HCEC 1CT (cell line): Measurements from ENCODE around the gene SHROOM4.

ENCODE experiments used
- DNase-seq: peaks from one replicate; pipeline ENCODE4 v3.0.0-alpha.2; 2017

SHROOM4 gene

DNA sequence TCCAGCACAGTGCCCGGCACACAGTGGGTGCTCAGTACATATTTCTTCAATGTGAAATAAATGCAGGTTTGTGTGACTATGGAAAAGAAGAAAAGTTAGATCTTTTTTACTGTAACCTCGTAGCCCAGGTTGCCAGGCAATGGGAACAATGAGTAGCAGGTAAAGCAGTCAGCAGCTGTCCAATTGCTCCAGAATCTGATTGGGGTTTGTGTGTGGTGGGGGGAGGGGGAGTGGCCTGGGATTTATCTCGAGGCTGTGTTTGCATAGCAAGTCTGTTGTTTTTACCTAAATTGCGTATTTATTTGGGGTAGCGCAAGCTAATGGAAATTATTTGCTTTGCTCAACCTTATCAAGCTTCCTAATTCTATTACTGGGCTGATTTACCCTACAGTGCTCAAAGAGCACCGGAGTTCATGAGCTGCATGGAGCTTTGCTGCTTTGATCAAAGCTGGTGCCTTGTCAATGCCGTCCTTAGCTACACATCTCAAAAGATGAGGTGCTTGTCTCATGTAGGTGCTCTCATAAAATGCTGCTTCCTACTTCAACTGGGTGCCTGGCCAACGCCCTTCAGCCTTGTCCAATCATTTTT is 198.3 kb downstream of the SHROOM4 start:
- no peak for DNase-seq

DNA sequence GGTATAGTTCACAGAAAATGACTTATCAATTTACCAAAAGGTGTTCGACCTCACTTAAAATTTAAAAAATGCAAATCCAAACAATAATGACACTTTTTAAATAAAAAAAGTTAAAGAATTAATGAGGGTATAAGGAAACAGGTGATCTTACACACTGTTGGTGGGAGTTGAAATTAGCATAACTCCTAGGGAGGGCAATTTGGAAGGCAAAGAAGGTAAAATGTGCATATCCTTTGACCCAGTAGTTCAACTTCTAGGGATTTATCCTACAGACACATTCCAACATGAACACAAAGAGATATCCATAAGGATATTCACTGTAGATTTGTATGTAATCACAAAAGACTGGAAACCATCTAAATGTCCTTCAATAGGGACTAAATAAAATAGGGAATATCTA is 199.5 kb downstream of the SHROOM4 start:
- DNase-seq, result no peak

DNA sequence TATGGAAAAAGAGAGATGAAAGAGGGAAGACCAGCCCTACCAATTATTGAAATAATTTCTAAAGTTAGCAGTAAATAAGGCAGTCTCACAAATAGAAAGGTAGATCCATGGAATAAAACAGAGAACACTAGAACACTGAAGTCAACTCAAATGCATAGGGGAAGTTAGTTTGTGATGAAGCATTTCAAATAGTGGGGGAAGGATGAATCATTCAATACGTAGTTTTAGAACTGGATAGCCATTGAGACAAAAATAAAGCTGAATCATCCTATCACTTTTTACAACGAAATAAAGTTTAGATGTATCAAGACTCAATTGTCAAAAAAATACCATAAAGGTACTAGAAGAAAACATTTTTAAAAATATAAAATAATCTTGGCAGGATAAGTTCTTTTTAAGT is 200.1 kb downstream of the SHROOM4 start:
- no peak for DNase-seq

DNA sequence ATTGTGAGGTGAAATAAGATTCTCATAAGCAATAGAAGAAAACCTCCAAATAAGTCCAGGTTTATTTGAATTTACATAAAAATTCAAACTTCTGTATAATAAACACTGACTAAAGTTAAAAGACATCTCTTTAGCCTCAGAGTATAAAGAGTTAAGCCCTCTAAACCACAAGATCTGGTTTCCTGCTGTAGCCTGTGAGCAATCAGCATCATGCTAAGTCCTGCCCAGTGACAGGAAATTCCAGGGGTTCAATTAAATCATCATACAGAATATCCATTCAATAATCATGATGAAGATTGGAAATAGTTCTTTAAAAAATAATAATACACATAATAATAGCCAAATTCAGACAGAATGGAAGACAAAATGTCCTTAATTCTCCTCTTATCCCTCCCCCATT is 204.2 kb downstream of the SHROOM4 start:
- no peak for DNase-seq

DNA sequence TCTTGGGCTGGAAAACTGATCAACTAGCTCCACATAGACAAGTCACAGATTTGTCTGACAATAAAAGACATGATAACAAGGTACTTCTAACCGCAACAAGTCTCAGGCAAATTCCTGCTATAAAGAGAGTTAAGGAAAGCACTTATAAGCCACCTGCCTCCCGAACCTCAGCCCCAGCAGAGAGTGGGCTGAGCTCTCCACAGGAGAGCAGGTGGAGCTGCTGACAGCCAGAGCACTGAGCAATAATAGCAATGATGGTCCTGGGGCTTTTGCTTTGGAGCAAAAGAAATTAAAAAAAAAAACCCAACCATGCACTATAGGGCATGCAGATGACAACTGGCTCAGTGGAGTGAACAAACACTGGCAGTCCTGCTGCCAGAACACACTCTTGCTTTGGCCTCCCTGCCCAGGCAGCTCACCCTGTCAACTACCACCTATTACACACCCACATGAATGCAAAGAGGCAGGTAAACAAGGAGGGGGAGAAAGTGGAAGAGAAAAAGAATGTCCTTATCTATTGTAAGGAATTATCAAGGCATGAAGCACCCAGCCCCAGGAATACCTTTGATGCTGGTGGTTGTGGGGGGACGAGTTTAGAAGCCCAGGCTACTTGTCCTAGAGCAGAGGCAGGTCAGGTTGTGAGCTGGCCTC is 207.6 kb downstream of the SHROOM4 start:
- DNase-seq, result no peak

DNA sequence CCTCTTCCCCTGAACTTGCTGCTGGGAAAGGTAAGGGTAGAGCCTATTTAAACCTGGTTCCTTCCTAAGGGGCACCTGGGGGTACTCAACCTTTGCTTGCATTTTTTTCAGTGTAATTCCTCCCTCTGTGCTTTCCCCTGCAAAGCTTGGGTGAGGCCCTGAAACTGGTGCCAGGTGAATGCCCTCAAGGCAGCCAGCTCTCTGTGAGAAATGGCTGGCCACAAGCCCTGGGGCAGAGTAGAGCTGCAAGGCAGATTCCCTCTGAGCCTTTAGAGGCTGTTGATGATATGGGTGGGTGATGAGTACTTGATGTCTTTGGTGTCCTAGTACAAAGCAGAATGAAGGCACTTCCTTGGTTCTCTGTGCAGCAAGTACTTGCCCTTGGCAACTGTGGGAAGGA is 217.9 kb downstream of the SHROOM4 start:
- no peak for DNase-seq

DNA sequence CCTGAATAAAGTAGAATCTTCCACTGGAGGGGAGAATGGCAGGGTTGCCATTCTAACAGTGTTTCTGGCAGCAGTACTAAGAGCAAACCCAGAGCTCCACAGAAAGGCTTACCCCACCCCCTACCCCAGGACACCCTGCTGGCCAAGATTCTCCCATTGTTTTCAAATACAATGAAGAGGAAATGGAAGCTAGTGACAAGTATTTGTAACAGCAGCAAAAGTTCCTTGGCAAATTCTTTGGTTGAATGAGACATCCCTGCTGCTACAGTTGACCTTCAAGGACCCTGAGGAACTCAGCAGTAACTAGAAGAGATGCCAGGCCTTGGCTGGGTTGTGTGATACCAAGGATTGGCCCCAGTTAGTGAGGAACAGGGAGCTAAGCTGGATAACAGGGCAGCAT is 219.2 kb downstream of the SHROOM4 start:
- DNase-seq, result no peak

DNA sequence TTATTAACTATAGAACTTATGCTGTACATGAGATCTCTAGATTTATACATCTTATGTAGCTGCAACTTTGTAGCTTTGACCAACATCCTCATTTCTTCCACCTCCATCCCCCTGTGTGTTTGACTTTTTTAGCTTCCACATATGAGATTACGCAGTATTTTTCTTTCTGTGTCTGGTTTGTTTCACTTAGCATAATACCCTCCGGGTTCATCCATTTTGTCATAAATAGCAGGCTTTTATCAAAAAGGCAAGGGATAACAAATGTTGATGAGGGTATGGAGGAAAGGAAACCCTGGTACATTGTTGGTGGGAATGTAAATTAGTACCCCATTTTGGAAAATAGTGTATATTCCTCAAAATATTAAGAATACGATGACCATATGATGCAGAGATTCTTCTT is 227.0 kb downstream of the SHROOM4 start:
- DNase-seq, result no peak

DNA sequence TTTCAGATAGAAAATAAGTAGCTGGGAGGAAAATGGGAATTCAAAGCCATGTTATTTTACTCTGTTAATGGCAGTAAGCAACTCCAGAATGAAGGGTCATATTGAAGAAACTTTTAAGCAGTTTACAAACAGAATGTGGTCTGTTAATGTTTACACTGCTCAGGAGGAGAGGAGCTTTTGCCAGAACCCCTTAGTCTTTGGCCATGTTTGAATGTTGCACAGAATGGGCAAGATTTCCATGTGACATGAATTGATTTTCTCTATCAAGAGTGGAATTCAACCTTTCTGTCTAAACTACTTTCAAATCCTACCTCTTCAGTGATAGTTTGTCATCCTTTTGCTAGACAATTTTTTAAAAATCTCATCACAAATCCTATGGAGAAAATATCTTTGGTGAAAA is 227.6 kb downstream of the SHROOM4 start:
- DNase-seq, result no peak

DNA sequence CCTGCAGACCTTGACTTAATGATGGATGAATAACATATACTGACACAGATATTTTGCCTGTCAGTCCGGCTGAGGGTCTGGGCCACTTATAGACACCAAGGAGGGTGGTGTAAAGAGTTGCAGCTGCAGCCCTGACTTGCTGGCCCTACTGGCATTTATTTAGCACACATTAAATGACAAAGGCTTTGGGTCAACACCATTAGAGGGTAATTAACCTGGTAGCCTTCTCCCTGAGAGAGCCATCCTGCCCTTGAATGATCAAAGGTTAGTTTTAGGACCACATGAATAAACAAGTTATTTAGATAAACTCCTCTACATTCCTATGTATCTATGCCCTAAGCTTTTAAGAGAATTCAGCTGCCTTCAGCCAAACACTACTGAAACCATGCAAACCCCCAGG is 232.6 kb downstream of the SHROOM4 start:
- no peak for DNase-seq

DNA sequence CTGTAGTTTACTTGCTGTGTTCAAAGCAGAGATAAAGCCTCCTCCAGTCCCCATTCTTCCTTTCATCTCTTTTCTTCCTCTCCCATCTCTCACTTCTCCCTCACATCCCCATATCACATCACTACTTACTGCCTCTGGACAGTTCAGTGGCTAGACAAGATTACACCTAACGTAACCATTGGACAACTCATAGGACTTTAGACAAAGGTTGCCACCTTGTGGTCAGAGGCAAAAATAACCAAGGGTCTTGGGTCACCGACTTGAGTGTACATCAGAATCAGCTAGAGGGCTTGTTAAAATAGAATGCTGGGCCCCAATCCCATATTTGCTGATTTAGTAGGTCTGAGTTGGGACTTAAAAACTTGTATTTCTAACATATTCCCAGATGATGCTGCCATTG is 234.0 kb downstream of the SHROOM4 start:
- peak; percentile 11 for DNase-seq

DNA sequence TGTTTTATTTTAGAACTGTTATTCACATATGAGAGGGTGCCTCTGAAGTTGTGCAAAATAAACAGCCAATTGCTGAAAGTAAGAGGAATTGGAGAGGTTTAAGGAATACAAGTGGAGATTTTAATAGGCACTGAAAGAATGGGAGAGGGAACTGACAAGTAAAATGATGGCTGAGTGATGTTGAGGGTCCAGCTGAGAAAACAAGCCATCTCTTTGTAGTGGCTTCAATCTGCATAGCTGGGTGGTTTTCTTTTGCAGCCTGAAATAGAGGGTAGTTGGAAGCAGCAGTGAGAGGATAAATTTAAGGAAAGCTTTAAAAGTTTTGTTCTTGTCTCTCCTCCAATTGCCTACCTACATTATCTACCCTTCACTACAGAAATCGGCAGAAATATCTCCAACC is 236.7 kb downstream of the SHROOM4 start:
- DNase-seq, result no peak

DNA sequence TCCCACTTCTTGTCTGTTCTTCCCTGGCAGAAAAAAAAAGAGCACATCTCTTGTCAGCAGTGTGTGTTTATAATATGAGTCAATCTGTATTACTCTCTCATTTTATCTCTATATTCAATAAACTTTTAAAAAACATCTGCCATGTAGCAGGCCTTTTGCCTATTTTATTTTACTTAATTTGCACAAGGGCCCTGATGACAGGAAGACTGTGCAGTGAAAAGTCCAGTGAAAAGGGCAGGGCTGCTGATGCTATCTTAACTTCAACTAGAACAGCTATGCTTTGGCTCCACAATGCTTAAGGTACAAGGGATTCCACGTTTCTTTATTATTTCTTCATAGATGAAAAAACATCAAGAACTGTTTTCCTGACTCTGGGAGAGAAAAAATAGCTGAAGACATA is 246.4 kb downstream of the SHROOM4 start:
- no peak for DNase-seq

DNA sequence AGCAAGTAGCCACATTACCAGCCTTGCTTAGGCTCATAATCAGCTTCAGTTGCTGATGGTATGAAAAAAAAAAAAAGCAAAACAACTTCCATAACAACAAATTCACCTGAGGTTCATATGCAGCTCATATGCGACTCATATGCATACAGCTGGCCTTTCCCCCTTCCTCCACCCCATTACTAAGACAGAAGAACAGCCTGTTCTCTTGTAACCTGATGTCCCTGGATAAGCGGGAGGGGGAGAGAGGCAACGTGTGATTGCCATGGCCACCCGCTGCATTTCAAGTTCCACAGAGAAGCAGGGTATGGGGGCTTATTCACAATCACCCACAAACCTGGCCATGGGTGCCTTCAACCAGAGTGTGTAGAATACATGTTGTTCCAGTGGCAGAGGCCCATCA is 248.3 kb downstream of the SHROOM4 start:
- no peak for DNase-seq
